Measurements from ENCODE around the gene CCNK.

The CCNK gene

DNA sequence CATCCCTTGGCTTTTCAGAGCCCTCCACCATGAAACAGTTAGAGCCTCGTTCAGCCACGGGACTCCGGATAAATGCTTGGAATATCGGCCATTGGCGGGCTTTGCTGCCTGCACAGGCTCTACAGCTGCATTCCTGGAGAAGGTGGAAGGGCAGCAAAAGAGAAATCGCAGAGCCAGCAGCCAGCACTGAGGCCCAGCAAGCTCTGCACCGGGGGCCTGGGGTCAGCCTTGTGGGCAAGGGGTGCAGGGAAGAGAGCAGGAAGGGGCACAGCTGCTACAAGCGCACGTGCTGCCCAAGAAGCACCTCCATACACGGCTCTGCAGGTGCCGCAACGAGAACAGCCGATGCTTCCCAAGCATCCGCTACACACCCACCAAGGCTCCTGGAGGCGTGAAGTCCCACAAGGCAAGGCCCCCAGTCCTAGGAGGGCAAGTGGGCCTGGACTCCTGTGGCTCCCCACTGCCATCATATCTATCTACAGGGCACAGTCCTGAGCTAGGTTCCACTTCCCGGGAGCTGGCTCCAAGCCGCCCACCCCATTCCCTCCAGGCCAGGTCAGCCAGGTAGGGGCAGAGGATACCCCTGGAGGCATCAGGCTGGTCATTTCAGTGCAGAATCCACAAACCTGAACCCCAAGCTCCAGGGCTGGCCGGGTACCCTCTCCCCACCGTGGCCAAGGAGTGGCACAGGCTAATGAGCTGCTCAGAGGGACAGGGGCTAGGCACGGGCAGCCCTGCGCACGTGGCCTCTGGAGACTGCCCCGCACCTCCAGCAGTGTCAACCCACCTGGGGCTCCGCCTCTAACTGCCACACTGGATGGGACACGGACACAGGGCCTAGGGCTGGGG lies 40.2 kb downstream of the CCNK start:
- DNase-seq: no peak

DNA sequence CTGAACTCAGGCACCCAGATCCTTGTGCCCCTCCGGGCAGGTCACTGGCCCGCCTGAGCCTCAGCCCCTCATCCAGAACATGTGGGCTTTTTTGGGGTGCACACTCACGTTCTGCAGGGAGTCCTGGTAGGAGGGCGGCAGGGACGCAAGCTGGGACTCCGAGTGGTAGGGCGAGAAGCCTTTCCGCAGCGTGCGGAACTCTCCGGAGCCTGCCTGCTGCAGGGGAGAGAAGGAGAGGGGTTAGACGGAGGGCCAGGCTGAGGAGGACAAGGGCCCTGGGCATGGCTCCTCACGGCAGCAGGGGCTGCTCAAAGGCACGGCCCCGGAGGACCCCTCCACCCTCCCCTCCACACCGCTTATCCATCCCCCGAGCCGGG lies 40.8 kb downstream of the CCNK start:
- no peak for DNase-seq

DNA sequence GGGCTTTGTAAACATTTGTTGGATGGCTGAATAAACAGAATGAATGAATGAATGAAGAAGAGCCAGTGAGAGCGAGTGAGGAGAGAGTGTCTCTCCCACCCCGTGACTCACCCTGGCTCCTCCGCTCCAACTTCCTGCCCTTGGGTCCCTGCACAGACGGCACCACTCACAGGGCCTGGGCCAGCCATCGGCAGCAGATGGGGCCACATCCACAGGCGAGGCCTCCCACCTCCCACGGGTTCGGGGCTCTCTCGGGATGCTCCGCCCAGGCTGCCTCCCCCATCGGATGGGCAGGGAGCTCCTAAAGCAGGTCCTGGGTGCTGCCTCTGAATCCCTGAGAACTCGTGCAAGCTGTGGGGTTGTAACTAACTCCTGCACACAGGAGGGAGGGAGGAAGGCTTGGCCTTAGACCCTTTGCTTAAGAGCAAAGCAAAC lies 41.3 kb downstream of the CCNK start:
- DNase-seq: no peak

DNA sequence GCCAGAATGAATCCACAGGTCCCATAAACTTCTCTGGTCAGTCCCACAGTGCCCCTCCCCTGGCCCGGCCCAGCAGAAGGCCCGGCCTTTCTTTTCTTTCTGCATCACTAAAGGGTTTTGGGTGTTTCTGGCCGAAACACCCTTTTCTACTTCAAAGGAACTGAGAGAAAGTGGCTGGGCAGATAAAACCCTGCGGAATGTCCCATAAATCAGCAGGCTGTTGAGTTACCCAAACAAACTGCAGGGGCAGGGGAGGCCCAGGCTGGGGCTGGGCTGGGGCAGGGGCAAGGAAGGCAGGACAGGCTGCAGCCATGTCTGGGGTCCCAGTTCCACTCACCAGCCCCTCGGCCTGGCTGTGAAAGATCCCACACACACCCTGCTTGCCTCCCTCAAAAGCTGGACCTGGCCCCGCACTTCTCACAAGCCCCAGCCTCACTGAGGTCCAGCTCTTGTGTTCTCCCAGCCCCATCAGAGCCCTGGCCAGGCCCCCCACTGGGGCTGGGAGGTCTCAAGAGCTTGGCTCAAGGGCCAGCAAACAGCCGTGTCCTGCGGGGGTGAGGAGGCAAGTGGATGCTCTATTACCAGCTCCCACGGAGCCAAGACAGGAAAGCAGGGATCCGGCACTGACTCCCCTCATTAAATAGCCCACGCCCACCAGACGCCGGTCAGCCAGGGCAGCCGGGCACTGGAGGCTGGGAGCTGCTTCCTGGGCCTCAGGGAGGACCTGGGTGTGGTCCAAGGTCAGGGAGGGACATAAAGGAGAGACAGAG lies 41.9 kb downstream of the CCNK start:
- no peak for DNase-seq

DNA sequence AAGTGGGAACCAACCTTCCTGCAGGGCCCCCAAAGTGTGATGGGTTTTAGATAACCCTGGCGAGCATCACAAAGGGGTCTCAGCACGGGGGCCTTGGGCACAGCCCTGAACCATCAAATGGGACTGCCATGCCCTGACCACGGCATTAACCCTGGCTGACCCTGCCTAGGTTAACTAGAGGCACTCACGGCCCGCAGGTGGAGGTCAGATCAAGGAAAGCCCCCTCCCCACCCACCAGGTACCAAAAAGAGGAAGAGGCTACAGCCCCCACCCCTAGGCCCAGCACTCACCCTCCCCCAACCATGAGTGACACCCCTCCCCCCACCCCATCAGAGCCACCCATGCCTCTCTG lies 42.5 kb downstream of the CCNK start:
- DNase-seq: no peak

DNA sequence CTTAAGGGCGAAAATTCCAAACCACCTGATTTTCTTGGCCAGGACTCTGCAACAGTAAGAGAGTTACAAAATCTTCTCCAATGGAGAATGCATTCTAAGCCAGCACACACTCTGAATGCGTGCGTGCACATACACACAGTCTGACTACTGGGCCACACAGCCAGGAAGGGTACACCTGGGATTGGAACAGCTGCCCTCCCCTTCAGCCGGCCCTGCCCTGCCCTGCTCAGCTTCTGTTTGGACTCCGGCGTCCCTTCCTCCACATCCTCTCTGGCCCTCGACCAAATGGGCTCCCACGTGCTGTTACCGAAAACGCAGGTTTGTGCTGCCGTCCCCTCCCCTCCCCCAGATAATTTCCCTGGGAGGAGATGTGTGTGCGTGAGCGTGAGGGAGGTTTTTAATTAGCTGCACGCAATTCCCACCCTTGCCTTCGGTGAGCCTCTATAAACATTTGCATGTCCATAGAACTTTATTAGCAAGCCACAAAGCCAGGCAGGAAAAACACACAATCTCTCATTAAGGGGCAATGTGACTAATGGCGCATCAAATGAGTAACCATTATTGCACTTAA lies 43.0 kb downstream of the CCNK start:
- DNase-seq: no peak

DNA sequence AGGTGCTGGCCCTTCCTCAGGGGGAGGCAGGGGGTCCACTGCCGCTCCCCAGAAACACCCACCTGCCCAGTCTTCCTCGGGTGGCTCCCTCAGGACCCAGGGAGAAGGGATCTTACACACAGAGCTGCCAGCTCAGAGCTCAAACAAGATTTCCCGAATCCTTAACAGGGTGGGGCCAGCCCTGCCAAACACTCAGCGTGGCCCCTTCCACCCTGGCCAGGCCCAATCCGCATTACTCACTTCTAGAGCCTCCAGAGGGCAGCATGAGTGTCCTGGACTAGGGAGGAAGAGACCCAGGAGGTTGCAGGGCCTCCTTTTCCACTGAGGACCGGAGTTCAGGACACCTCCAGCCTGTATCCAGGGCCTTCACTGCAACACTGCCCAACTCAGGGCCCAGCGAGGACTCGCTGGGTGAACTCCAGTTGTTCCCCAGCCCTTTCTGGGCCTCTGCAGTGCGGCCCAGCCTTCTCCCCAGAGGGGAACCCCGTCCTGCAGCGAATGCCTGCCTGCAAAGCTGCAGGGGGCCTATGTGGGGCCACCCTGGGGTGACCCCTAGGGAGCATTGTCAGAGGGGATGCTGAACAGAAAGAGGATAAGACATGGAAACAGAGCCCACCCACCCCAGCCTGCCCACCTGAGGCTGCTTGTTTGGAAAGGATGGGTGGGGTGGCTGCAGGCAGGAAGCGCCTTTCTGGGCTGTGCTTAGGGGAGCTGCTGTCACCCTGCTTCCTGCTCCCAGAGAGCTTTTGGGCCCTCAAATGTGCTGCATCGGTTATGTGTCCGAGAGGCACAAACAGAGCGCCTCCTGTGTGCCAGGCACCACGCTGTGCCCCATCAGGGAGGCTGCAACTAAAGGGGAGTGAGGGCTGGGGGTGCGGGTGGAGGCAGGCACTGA lies 43.8 kb downstream of the CCNK start:
- no peak for DNase-seq

DNA sequence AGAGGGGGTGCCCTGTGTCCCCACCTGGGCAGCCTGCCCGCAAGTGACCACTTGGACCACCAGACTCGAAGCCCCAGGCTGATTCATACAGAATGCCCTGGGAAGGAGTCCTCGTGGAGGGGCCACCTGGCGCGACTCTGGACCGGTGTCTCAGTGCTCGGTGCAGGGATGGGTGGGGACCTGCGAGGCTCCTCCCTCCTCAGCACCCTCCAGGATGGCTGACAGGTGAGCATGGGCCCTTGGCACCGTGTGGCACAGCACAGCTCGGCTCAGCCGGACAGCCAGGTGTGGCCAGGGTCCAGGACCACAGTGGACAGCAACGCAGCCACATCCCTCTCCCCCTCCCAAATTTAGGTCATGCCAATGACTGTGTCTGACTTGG lies 44.5 kb downstream of the CCNK start:
- no peak for DNase-seq

DNA sequence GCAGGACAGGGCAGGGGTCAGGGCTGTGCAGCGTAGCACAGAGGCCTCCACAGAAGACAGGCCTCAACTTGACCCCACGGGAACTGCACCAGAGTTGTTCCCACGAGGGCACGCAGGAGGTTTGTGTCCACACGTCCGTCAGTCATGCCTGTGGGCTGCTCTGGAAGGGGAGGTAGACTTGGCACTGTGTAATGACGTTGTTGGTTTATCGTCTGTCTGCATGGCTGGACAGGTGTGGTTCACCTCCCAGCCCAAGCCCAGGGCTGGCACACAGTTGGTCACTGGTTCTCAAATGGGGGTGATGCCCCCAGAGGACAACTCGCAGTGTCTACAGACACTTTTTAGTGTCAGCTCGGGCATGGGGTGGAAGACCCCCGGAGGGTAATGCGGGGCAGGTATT lies 45.8 kb downstream of the CCNK start:
- DNase-seq: no peak

DNA sequence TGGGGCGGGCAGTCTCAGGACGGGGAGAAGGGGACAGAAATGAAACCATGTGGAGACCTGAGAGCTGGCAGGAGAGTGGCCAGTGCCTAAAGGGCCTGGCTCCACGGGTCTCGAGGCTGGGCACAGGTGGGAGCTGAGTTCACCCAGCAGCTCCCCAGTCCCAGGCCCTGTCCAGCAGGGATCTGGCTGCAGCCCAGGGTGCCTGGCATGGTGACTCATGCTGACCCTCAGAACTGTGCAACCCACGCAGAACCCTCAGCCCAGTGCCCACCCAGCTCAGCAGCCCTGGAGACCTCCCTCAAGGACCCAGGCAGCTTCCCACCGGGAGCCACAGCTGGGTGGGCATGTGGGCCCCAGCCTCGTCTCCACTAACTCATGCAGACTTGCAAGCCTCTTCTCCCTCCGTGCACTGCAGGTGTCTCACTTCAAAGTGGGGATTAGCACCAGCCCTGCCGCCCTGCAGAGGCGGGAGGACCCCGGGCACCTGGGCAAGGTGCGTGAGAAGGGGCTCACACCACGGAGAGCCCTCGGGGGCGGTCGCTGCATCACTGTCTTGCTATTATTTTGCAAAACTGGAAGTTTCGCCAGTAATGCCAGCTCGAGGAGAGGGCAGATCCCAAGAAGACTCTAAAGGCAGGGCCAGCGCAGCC lies 46.3 kb downstream of the CCNK start:
- DNase-seq: no peak

DNA sequence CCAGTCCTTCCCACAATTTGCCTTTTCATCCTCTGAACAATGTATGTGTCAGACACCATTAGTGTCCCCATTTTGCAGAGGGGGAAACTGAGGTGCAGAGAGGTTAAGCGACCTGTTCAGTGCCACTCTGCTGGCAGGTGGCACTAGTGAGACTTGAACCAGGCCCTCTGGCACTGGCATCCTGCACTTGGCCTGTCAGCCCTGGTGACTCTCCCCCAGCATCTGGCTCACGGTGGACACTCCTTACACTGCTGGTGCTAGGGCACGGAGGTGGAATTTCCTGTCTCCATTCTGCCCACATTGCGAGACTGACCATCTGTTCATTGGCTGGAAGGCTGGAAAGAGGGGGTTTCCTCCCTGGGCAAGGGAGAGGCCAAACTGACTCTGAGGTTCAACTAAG lies 48.7 kb downstream of the CCNK start:
- DNase-seq: no peak

DNA sequence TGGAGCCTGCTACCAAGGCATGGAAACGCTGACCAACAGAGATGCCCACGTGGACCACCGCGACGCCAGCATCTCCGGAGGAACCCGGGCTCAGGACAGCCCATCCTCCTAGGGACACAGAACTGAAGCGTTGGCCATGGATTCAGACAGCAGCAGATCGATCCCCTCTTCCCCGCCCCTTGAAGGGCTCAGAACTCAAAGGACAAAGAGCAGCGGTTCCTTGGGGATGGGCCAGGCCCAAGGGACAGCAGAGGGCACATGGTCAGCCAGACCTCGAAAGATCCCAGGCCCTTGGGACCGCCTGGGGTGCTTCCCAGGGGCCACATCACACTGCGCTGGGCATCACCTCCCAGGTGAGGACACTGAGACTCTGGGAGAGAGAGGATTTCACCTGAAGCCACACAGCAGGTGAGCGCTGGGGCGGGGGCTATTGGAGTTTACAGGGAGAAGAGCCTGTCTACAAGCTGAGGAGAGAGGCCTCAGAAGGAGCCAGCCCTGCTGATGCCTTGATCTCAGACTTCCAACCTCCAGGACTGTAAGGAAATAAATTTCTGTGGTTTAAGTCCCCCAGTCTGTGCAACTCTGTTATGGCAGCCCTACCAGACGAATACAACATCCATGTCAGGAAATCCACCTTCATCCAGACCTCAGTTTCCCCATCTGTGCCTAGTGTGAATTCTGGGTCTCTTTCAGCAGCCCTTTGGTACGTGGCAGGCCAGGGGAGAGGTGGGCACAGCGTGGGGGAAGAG lies 49.4 kb downstream of the CCNK start:
- DNase-seq: no peak

DNA sequence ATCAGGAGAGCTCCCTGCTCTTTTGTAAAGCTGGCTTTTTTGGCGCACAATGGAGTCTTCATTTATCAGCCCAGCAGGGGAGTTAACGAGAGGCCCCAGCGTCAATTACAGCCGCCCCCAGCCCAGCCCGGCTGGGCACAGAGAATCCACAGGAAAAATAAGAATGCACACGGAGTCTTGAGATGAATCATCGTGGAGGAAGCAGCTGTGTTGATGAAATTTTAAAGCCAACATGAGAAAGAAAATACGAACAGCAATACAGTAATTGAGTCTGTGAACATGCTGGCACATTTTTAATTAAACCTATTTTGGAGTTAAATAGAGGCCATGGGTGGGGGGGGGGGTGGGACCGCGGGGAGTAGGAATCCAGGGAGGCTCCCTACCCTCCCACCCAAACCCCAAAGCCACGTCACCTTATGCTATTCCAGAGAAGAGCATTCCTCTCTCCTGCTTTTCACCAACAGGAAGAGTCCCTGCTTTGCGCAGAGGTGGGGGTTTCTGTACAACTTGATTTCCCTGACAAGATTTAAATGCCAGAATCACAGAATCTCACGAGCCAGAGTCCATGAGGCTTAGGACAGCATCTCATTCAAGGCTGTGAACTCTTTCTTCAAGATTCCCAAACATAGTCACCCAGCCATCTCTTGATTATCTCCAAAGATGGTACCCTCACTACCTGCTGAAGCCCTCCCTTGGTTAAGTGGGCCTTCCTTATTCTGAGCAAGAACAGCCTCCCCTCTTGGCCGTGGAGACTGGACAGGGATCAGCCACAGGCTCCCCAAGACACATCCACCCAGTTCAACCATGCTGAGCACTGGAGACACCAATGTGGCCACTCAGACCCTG lies 50.3 kb downstream of the CCNK start:
- DNase-seq: no peak

DNA sequence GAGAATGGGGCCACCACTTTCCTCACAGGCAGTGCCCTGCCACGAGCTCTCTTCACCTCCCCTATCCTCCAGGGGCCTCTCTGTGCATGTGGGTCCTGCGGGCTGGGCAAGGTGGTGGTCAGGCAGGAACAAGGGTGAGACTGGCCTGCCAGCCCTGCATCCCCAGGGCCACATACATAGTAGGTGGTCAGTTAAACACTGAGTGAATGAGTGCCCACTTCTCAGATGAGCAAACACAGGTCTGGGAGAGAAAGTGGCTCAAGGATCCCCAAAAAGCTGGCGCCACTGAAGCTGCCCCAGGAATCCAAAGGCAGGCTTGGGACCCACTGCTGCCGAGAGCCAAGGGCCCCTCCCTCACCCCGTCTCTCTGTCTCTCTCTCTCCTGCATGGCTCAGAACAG lies 51.1 kb downstream of the CCNK start:
- DNase-seq: no peak

DNA sequence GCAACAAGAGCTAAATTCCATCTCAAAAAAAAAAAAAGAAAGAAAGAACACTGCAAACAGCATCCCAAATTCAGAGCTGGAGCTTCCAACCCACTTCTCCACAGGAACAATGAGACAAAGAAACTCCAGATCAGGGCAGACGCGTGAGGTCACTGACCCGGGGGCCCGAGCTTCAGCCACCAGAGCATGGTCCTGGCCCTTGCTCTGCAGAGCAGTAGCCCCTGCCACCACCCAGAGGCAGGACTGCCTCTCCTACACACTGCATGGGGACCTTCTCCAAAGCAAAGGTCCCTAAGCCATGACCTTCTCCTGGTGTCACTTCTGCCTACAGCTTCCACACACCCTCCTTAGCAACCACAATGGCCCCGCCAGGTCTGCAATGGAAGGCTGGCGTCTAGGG lies 53.1 kb downstream of the CCNK start:
- DNase-seq: no peak

DNA sequence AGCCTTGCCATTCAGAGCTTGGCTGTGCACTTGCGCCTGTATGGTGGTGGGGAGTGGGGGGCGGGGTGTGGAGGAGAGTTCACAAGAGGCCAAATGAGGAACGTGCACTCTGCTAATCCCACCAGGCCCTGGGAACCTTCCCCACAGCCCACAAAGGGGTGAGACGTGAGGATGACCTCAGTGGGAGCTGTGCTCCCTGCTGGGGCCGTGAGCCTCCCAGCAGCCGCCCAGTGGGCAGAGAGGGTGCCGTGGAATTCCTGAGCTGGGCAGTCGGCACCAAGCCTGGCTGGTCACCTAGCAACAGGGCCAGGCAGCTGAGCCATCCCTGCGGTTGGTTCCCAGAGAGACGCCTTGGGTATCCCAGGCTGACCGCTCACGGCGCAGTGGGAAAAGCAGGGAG lies 53.7 kb downstream of the CCNK start:
- no peak for DNase-seq

DNA sequence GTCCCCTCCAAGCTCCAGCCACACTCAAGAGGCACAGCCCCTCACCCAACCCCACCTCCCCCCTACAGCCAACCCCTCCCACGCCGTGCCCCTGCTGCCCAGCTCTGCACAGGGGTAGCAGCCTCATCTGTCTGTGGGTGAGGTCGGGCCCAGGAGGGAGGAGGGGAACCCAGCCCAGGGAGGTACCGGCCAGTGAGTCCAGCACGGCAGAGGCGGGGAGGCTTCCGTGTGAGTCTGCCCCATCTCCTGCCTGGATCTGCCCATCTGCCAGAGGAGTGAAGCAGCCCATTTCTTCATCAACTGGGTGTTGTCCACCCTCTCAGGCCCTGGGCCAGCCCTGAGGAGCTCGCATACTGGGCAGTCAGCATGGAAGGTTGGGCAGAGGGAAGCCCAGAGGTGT lies 54.2 kb downstream of the CCNK start:
- DNase-seq: no peak

DNA sequence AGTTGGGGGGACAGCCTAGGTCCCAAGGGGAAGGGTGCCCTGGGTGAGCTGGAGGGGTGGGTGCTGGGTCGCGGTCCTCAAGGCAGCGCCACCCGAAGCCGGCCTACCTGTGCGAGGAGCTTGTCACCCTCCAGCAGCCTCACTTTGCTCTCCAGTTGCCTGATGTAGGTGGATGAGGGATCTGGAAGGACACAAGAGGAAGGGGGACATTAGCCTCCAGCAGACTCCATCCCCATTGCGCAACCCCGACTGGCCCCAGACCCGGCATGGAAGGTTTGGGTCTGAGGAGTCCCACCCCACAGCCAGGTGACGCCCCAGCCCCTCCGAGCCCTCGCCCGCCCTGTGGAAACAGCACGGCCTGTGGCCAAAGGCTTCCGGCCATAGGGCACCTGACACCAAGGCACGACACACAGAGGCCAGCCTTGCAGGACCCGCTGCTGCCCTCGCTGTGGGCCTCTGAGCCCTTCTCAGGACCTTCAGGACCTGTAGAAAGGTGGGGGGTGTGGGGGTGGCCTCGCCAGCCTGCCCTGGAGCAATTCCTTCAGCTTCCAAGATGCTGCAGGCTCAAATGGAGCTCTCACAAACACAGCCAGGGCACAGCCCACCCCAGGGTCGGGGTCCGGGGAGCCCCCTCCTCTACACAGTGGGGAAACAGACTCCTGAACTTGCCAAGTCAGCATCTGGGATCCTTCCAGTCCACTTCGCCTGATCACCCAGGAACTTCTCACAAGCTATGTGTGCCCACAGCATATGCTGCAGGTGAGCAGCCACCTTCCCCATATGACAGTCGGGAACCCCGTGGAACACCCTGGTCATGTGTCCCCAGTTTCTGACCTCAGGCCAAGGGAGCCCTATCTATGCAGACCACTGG lies 54.9 kb downstream of the CCNK start:
- DNase-seq: no peak

DNA sequence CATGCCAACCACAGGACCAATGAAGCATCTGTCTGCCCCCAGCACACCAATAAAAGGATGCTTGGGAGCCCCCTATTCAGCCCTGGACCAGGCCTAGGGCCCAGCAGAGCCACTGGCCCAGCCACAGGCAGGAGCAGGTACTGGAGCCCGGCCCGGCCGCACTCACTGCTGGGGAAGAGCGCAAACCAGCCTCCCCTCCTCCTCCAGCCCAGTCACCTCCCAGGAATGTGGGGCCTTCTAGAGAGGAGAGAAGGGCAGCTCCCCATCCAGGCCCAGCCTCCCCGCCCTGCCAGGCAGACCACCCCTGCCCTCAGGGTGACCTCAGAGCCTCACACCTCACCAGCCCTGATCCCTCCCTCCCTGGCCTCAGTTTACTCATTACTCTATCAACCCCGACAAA lies 56.2 kb downstream of the CCNK start:
- no peak for DNase-seq

DNA sequence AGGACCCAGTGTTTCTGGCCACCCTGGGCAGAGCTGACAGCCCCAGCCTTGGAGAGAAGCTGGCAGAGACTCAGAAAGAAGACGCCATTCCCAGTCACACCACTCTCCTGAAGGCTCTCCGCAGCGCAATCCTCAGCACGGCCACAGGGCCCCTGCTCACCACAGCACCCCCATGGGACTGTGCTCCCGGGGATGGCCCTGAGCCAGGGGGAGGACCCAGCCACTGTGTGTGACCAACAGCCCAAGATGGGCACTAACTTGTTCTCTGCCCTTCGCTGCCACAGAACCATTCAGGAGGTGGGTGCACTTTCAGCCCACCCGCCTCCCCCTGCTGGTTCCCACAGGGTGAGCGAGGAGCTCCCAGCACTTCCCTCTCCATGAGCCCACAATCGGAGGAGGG lies 57.1 kb downstream of the CCNK start:
- no peak for DNase-seq

Measured in effector CD8-positive, alpha-beta T cell (primary cell).